ENCODE data around the gene CNP.

CNP gene

DNA sequence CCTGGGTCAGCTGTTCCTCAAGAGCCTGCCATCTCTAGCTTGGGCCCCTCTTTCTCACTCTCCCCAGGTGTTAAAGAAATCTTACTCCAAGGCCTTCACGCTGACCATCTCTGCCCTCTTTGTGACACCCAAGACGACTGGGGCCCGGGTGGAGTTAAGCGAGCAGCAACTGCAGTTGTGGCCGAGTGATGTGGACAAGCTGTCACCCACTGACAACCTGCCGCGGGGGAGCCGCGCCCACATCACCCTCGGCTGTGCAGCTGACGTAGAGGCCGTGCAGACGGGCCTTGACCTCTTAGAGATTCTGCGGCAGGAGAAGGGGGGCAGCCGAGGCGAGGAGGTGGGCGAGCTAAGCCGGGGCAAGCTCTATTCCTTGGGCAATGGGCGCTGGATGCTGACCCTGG lies 6.8 kb downstream of the CNP start:
- no peak for DNase-seq

DNA sequence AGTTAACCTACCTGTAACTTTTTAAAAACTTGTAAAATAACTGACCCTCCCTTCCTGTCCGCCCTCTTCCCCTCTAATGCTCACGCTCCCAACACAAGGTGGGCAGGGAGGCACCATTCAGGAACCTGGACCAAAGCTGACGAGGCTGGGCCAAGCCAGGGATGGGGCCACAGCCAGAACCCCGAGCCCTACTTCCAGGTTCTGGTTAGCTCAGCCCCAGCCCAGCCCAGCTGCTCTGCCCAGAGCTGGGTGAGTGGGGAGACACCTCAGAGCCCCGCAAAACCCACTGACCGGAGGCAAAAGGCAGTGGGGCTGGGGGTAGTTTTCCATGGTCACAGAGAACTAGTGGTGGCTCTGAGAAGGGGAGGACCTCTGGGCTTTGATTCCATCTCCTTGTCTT lies 7.4 kb downstream of the CNP start:
- no peak for DNase-seq

GRCh38 chr17:41974658-41975057 lies 8.1 kb downstream of the CNP start:
- DNase-seq = no peak

GRCh38 chr17:41975099-41976083 lies 8.8 kb downstream of the CNP start:
- DNase-seq = no peak

DNA sequence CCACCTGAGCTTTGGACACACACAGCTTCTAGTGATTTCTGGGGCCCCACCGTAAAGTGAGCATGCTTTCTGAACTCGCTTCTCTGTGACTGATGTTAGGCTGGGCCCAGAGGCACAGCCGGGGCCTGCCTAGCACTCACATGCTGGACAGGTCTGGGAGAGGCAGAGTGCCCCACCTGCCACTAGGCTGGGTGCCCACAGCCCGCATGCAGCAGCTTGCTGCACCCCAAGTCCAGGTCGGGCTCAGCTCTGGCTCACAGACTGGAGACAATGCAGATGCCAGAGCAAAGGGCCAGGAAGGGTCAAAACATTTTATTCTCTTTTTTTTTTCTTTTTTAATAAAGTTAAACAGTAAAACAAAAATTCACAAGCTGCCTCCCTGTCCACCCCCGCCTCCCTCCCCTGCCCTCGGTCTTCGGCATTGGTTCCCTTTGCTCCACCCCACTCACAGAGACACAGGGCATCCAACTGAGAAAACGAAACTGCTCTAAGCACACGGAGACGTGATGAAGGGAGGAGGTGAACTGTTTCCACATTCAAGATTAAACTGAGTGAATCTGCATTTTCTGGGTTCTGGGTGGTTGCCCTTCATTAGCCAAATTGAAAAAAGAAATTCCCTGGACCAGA lies 9.7 kb downstream of the CNP start:
- DNase-seq = no peak

DNA sequence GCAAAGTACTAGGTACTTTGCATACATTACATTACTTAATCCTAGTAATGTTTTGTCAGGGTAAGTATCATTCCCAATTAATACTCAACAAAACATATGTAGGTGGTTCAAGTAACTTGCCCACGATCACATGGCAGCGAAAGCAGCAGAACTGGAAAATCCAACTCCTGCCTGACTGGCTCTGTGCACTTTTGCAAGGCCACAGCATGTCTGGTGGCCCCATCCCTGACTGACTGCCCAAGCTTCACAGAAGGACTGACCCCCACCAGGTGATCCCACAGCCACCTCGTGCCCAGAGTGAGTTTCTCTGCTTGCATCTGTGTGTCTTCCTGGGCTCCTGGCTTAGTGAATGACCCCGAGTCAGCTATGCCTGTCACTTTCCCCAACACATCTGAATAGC lies 11.4 kb downstream of the CNP start:
- no peak for DNase-seq

- DNase-seq = no peak
These were observed 15.6 kb downstream of the CNP start for GRCh38 chr17:41982026-41982760.

DNA sequence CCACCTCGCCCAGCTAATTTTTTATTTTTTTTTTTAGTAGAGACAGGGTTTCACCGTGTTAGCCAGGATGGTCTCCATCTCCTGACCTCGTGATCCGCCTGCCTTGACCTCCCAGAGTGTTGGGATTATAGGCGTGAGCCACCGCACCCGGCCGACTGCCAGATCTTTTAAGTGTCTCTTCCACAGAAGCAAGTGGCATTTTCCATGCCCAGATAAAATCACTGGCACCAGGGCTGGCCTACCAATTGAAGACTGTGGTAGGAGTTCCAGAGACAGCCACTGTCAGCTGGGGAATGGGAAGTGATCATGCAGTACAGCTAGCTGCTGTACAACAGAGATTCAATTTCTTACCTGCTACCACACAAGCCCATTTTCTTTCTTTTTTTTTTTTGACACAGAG lies 17.9 kb downstream of the CNP start:
- DNase-seq = no peak

DNA sequence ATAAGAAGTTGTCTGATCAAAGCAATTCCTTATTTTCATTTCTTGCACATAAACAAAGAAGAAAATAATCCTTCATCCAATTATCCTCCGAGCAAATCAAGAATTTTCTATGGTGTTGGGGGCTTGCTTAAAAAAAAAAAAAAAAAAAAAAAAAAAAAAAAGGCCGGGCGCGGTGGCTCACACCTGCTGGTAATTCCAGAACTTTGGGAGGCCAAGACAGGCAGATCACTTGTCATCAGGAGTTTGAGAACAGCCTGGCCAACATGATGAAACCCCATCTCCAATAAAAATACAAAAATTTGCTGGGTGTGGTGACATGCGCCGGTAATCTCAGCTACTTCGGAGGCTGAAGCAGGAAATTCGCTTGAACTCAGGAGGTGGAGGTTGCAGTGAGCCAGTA lies 19.3 kb downstream of the CNP start:
- no peak for DNase-seq

GRCh38 chr17:41986634-41987033 lies 20.0 kb downstream of the CNP start:
- DNase-seq = no peak

GRCh38 chr17:41987642-41988041 lies 21.0 kb downstream of the CNP start:
- no peak for DNase-seq

DNA sequence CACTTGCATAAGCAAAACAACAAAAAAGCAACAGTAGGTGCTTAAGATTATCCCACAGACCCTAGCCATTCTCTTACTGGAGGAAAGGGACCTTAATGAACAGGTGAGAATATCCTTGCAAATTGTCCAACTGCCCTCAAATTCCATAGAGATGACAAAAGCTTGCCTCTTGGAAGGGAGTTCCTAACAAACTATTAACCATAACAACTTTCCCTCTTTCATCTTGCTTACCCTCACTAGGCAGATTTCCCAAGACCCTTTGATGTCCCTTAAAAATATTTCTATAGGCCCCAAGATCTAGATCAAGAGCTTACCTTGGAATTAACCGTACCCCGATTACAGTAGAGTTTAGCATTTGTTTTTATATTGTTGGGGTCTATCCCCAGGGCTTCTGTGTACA lies 21.8 kb downstream of the CNP start:
- no peak for DNase-seq

DNA sequence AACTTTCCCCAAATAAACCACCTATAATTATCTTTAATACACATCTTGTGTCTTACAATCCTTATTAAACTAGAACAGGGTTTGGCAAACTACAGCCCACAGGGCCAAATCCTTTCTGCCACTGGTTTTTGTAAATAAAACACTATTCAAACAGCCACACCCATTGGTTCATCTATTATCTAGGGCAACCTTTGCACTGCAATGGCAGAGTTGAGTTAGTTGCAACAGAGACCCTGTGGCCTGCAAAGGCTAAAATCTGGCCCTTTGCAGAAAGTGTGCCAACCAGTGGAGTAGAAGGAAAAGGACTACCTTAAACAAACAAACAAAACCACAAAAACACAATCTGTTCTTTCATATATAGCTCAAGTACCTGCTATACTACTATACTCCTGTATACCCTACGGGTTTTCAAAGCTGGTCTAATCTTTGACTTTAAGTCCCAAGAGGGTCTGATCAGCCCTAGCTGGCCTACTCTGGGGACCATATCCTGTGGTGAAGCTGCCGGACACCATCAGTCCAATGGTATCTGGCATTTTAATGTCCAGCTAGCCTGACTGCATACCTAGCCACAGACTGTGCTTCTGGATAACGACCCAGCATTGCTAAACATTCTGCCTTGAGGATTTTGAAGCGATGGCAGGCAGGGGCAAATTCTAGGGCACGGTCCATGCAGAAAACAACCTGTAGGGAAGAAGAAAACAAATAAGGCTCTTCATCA lies 23.3 kb downstream of the CNP start:
- DNase-seq = no peak

- no peak for DNase-seq
These were observed 26.0 kb downstream of the CNP start for GRCh38 chr17:41992576-41992975.

DNA sequence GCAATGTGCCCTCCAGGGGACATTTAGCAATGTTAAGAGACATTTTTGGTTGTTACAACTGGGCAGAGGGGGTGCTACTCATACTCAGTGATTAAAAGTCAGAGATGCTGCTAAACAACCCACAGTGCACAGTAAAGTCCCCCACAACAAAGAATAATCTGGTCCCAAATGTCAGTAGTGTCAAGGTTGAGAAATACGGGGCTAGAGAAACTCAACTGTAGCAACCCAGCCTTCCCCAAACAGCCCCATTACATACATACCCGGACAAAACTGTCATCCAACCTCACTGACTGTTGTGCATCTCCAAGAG lies 30.2 kb downstream of the CNP start:
- DNase-seq = no peak

DNA sequence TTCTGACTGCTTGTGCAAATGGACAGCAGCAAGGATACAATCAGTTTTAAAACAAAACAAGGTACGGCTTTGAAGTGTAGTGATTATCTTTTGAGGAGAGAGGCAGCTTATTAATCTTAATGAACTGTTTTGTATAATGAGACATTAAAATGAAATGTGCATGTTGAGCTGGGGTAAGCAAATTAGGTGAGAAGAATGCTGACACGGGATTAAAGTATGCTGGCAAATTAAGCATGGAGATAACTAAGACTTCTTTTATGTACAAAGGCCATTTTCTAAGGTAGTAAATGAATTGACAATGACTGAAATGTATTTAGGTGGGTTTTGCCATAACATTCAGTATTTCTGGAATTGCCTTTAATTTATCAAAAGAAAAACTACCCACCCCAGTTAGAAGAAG lies 31.9 kb downstream of the CNP start:
- no peak for DNase-seq

GRCh38 chr17:42000413-42001133 lies 34.0 kb downstream of the CNP start:
- DNase-seq = no peak

- no peak for DNase-seq
These were observed 35.1 kb downstream of the CNP start for GRCh38 chr17:42001729-42002128.

GRCh38 chr17:42002175-42002791 lies 35.7 kb downstream of the CNP start:
- no peak for DNase-seq

- DNase-seq = no peak
These were observed 36.3 kb downstream of the CNP start for GRCh38 chr17:42002792-42003301.

DNA sequence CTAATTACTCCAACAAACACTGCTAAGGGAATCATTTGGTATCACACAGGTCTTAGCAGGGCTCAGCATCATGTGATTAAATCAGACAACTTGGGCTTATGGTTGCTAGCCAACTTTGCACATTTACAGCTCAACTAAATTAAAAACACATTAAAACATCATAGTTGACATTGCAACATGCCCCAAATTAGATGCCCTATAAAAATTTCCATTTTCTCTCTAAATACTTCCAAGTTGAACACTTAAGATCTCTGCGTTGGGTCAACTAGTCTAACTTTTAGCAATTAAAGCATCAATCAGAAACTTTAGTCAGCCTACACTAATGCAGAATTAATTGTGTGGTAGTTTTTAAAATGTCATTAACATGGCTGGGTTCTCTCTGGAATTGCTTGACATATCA lies 38.6 kb downstream of the CNP start:
- no peak for DNase-seq

GRCh38 chr17:42009170-42009569 lies 42.6 kb downstream of the CNP start:
- no peak for DNase-seq

All from NCI-H1105 (cell line).